ACHN (cell line): ENCODE results near the gene SIPA1L3.

Source experiments
- DNase-seq: peaks from one replicate; pipeline ENCODE4 v3.0.0-alpha.2; 2015
- in situ Hi-C: cut with HindIII; loops from 2 replicates; pipeline ENCODE4 v1.10.0; 2017; ENCODE audit warnings: low sequenced_read_pairs, low pct_ligation_motif_present, low pct_unique_long_range_greater_than_20kb

The SIPA1L3 gene

DNA sequence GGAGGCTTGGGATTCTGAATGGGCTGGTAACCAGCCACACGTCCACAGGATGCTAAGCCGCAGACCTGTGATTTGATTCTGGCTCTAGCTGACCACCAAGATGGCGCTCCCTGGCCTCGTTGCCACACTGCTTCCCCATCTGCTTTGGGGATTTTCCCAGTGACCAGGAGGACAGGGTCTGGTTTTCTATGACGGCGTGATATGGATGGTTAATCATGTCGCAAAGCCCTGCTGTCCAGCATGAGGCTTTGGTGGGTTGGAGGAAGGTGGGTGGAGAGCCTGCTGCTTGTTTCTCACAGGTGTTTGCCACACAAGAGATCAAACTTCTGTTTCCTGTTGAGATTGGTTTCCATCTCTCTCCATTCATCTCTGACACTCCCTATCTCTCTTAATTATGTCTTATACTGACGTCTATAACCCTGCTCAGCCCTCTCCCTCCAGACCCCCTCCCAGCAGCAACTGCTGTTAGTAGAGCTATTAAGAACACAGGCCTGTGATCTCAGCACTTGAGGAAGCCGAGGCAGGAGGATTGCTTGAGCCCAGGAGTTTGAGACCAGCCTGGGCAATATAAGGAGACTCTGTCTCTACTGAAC is 102.7 kb downstream of the SIPA1L3 start:
- no peak for DNase-seq
- in situ Hi-C loops: no loop called here

DNA sequence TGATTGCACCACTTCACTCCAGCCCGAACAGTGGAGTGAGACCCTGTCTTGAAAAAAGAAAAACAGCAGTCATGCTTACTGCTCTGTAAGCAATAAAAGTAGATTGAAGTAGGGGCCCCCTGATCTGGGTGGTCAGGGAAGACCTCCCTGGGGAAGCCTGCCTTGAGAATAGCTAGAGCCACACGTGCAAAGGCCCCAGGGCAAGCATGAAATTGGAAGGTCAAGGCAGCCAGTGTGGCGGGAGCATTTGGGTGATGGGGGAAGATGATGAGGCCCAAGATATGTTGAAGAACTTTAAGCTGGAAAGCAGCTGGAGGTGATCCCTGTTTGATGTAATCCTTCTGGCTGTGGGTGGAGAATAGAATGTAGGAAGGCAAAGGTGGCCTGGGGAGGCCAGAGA is 104.4 kb downstream of the SIPA1L3 start:
- in situ Hi-C loops: no loop called here
- DNase-seq: no peak

DNA sequence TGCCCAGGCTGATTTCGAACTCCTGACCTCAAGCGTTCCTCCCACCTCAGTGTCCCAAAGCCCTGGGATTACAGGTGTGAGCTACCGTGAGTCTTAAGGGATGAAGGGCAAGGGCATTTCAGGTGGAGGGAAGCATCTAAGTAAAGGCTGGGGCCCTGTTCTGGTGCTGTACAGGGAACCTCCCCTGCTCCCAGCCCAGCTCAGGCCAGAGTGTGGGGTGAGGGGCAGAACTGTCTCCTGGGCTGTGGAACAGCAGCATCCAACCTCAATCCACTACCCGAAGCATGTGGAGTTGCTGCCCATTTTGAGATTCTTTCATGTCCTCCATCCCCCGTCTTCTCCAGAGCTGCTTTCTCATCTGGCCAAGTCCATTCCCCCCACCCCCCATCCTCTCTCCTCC is 105.3 kb downstream of the SIPA1L3 start:
- in situ Hi-C loops: no loop called here
- DNase-seq: no peak

DNA sequence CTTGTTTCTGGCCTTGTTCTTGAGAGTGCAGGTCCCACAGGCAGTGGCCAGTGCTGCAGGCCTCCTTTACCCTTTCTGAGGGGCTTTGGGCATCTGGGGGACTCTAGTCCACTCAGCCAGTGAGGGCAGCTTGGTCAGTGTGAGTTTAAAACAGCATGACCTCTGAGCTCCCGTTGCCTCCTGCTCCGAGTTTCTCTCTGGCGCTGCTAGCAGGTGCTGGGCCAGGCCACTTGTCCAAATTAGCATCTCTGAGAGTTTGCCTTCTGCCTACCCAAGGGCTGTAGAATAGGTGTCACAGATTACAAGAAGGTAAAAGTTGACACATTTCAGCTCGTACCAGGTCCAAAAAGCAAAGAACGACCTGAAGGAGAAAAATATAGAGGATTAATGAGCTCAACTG is 105.9 kb downstream of the SIPA1L3 start:
- in situ Hi-C loops: no loop called here

DNA sequence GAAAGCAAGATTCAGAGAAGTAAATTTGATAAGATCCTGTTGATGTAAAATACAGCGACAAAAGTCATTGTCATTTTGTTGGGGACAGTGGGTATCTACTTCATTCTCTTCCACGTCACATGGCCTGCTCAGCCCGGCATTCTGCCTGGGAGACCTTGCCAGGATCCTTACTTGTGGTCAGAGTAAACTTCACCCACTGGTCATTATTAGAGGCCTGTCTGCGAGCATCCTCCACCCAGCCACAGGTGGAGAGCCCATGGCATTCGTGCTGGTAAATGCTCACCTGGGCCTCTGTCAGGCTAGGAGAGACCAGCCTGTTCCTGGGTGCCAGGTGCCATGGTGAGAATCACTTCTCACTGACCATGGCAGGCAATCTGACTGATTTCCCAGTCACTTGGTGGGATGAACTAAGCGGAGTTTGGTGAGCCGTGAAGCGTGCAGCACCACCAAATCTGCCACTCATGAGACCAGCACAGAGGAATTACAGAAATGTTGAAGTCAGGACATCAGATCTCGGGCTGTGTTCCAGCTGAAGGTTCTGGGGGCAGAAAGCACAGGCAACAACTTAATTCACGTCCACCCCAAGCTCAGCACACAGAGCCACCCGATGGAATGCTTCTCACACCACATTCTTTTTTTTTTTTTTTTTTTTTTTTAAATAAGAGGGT is 107.0 kb downstream of the SIPA1L3 start:
- in situ Hi-C loops: no loop called here

More for the DNA sequence above, 105.9 kb downstream of the SIPA1L3 start:
- DNase-seq: no peak

DNA sequence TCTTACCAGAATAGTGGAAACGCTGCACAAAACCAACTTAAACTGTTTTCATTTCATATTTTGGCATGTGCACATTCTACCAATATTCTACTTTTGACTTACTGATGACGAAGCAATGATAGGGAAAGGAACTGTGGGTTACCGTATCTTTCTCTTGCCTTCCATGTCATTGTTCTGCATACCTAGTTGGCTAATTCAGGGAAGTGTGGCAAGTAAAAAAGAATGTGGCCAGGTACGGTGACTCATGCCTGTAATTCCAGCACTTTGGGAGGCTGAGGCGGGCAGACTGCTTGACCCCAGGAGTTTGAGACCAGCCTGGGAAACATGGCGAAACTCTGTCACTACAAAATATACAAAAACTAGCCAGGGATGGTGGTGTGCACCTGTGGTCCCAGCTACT is 108.2 kb downstream of the SIPA1L3 start:
- in situ Hi-C loops: no loop called here

More for the DNA sequence above, 107.0 kb downstream of the SIPA1L3 start:
- peak; percentile 81 for DNase-seq

DNA sequence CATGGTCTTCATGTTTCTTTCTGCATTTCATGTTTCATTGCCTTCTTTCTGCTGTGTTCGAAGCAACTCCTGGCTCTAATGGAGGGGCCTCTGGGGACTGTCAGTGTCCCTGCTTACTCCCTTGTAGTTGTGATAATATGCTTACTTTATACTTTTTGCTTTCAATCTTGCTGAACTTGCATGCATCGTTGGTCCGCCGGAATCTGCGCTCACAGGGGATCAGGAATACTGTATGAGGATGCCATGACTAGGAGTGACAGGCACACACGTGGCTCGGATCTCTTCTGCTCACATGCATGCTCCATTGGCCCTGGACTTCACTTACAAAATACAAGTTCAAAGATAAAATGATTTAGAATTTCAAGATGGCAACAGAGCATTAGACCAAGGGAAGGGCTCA is 108.8 kb downstream of the SIPA1L3 start:
- DNase-seq: peak; percentile 47
- in situ Hi-C loops: no loop called here

More for the DNA sequence above, 108.2 kb downstream of the SIPA1L3 start:
- no peak for DNase-seq

DNA sequence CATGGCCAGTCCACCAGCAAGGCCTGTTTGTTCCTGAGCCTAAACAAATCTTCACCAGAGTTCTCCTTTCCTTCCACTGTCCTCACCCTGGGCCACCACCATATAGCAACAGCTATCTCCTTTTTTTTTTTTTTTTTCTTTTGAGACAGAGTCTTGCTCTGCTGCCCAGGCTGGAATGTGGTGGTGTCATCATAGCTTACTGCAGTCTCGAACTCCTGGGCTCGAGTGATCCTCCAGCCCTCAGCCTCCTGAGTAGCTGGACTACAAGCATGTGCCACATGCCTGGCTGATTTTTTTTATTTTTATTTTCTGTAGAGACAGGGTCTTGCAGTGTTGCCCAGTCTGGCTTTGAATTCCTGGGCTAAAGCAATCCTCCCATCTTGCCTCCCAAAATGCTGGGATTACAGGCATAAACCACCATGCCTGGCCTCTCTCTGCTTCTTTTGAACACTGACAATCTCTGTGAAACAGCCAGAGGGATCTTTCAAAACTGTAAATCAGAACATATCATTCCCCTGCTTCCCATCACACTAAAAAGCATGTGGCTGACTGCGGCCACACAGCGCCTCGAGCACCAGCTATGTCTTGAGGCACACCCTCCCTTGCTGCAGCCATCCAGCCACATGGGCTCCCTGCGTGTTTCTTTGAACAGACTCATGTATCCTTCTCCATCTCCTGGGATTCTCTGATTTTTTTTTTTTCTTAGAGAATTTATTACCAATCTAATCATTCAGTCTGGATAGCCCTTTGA is 110.6 kb downstream of the SIPA1L3 start:
- DNase-seq: no peak
- in situ Hi-C loops: no loop called here

DNA sequence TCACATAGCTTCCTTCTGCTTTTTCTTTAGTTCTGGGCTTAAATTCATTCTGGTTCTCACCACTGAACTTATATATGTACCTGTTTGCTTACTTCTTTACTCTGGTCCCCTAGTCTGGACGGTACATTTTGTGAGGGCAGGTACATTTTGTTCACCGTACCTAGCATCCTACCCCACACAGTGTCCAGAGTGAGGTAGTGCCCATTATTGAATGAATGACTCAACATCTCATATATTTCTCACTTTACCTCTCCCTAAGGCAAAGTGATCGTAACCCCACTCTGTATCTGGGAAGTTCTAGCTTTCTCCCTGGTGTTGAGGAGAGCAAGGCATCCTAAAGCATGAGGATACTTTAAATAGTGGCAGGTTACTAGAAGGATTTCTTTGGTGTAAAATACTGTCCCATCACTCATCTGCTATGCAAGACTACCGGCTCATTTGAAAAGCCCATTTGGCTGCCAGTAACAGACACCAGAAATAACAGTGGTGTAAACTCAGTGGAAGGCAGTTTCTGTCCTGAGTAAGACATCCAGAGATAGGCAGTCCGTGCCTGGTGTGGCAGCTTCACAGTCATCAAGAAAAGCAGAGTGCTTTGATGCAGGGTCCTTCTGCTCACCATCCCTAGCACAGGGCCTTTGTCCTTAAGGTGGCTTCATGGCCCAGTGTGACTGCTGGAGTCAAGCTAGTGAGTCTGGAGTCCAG is 111.8 kb downstream of the SIPA1L3 start:
- no peak for DNase-seq
- in situ Hi-C loops: no loop called here

DNA sequence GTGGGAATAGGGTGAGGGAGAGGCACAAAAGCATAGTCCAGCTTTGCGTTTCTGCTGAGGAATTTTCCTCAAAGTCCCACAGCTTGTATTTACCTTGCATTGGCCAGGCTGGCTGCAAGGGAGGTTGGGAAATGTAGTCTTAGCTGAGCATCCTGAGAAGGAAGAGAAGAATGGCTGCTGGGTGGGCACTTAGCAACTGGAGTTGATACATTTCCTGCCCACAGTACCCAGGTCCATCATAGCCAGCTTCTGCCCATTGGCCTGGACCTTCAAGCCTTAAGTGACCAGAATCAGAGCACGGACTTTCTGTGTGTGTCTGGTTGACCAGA is 112.4 kb downstream of the SIPA1L3 start:
- no peak for DNase-seq
- in situ Hi-C loops: no loop called here

DNA sequence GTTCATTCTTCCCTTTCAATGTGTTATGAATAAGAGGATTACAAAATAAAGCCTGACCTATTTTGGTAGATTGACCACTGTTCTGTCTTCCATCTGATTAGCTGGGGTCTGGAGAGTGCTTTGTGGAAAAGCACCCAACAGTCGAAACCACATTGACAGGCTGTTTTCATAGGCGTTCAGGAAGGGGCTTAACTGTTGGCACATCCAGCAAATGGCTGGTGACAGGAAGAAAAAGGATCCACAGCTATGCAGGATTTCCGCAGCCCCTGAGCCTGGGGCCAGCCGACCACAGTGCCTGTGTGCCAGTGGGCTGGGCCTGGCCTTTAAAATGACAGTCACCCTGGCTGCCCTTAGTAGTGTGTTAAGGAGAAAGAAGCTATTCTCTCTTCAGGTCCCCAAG is 113.3 kb downstream of the SIPA1L3 start:
- in situ Hi-C loops: no loop called here
- no peak for DNase-seq

DNA sequence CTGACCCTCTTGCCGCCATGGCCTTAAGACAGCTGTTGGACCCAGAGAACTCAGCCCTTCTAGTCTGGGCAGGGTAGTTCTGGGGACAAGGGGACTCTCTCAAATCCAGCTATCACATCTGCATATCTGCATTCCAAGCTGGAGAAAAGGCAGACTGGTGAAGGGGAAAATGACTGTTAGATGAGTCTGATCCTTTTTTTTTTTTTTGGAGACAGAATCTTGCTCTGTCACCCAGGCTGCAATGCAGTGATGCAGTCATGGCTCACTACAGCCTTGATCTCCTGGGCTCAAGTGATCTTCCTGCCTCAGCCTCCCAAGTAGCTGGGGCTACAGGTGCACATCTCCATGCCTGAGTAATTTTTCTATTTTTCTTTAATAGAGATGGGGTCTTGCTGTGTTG is 114.3 kb downstream of the SIPA1L3 start:
- in situ Hi-C loops: no loop called here
- no peak for DNase-seq

DNA sequence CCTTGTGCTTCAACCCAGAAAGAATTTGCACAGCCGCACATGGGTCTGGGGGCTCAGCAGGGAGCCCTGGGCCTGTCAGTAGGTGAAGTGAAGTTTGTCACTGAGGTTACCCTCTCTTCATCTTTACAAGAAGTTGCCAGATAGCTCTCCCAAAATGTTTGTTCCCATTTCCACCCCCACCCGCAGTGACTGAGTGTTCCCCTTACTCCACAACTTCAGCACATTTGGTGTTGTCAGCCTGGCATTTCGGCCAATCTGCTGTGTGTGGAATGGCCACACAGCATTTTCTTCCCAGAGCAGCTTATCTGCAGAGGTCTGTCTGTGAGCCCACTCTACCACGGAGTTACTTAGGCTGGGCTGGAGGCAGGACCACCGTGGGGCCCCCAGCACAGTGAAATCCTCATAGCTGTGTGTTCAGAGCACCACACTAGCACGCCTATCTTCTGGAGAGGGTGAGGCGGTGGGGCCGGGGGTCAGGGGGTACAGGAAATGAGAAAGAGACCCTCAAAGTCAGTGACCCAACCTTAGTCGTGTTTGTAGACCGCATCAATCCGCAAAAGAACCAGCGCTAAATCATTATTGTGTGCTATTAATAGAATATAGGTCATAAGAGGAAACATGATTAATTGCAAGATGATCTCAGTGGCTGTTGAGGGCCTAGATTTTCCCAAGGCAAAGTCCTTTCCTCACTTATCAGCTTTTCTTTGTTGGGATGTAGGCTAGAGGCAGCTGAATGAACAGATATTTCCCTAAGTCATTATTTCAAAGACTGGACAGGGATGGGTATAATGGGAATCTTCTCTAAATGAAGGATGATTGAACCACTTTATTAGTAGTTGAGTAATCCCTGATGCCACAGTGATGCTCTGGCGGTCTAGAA is 116.0 kb downstream of the SIPA1L3 start:
- in situ Hi-C loops: no loop called here

DNA sequence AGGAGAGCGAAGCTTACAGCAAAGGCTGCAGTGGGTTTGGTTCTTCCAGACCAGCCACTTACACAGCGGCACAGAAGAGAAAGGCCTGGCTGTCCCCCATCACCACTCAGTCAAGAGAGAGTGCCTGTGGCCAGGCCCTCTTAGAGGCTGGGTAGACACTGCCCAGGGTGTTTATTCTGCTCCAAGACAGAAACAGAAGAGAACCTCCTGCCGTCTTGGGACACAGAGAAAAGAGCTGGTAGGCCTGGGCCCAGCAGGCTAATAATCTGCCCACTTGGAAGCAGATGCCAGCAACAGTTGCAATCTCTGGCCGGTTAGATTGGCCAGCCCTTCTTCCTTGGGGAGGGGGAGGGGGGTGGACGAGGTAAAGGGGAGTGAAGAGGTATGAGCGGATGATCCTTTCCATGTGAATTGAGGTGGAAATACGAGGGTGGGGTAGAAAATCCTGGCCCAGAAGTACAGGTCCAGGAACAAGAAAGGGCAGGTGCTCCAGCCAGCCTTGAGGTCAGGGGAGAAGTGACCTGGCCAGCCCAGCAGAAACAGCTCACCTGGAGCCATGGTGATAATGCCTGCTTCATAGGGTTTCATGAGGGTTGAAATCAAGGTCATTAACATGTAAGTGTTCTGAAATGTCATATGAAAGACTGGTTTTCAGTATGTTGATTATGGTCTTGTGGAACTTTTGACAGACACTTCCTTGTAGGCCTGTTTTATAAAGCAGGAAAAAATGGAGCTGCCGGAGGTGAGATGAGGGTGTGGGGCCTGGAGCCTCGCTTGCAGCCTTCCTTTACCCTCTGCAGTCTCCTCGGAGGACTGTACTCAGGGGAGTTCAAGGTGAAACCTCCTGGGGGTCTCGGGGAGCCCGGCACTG is 116.9 kb downstream of the SIPA1L3 start:
- in situ Hi-C loops: no loop called here
- no peak for DNase-seq

More for the DNA sequence above, 116.0 kb downstream of the SIPA1L3 start:
- no peak for DNase-seq

DNA sequence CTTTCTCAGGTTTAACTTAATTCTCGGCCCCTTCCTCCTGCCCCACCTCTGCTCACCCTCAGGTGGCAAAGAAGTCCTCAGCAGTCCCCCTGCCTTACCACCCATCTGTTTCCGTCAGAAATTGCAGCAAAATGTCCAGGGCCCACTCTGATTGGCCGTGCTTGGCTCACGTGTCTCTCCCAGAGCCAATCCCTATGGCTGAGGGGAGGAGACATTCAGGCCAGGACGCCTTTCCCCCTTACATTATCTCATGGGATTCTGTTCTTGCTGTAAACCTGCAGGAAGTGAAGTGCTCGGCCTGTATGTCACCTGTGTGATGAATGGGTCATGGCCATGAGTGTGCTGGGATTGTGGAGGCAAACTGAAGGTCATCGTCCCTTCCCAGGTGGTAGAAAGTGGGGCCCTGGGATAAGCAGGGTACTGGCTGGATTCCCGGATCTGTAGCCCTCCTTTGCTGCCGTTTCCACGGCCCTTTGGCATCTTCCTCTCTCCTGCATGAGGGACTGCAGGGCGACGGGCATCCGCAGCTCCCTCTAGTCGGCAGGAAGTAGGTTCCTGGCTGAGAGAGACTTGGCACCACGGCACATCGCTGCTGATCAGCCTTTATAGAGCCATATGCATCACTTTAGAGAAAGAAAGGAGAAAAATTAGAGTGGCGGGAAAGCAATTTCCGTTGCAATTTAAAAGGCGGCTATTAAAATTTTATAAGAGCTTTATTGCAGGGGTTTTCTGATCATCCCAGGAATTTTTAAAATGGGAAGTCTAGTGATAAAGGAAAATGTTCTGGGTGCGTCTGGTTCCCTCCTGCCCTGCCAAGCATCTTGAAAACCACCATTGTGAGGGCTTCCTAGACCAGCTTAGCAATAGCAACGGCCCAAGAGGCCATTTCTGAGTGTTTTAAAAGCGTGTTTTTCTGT is 118.2 kb downstream of the SIPA1L3 start:
- no peak for DNase-seq
- in situ Hi-C loops: no loop called here

DNA sequence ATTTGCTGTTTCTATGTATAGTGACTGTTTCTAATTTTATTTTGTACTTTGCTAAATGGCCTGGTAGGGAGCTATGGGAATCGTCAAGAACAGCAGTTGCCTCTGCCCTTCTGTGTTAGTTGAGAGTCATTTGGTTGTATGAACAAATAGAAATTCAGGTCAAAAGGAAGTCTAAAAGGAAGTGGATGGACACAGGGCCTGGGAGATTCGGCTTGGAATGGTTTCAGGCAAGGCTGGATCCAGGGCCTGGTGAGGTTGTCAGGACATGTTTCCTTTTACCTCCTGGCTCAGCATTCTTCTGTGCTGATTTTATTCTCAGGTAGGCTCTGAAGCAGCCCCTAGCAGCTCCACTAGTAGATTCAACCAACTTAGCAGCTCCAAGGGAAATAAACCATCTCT is 118.9 kb downstream of the SIPA1L3 start:
- in situ Hi-C loops: no loop called here

More for the DNA sequence above, 118.9 kb downstream of the SIPA1L3 start:
- DNase-seq: no peak
